Keratinocyte (primary cell): ENCODE measurements around the gene SOX18. TPM values are rescaled to one million over a fixed set of nuclear protein-coding genes. Genes with fewer than 3 reads are reported as not detected.

Experiments used
- DNase-seq: peaks from one replicate; pipeline ENCODE4 v3.0.0-alpha.2; 2011; ENCODE audit warnings: low read depth, missing footprints, low spot score
- FAIRE-seq: peaks from 2 replicates; lab custom pipeline; 2011; peaks lifted over from hg19 to GRCh38; lab: Jason Lieb, UNC
- H2AFZ ChIP-seq: 2 replicates; pipeline ENCODE4 v1.6.0; 2012; ENCODE audit warnings: low read length, control low read depth, inconsistent platforms; ENCODE audit not compliant: control insufficient read depth
- H3K27ac ChIP-seq: 2 replicates; pipeline ENCODE4 v1.5.1; 2011; ENCODE audit warnings: low read length; ENCODE audit not compliant: control insufficient read depth, insufficient read depth
- H3K27me3 ChIP-seq: 3 replicates; pipeline ENCODE4 v1.6.0; 2011; ENCODE audit warnings: low read length; ENCODE audit not compliant: control insufficient read depth, insufficient read depth; ENCODE audit errors: extremely low read depth
- H3K36me3 ChIP-seq, 2 experiments: 2 replicates in 1 of 2; 3 replicates in 1 of 2; pipeline ENCODE4 v1.5.1; 2011; ENCODE audit warnings: low read length in 2 of 2, mild to moderate bottlenecking in 1 of 2; ENCODE audit not compliant: control insufficient read depth in 2 of 2, insufficient read depth in 2 of 2; ENCODE audit errors: extremely low read depth in 1 of 2
- H3K4me1 ChIP-seq: 3 replicates; pipeline ENCODE4 v1.5.1; 2011; ENCODE audit warnings: low read length; ENCODE audit not compliant: control insufficient read depth, insufficient read depth; ENCODE audit errors: extremely low read depth
- H3K4me2 ChIP-seq: 3 replicates; pipeline ENCODE4 v1.6.0; 2011; ENCODE audit warnings: low read depth, low read length; ENCODE audit not compliant: control insufficient read depth, insufficient read depth; ENCODE audit errors: extremely low read depth
- H3K4me3 ChIP-seq, 3 experiments: fragments of 200-600 bp in 1 of 3; sonication (generic) in 1 of 3; 2 replicates in 2 of 3; 3 replicates in 1 of 3; pipeline ENCODE4 v1.5.1; 2011 to 2016; ENCODE audit warnings: low read length in 3 of 3, mild to moderate bottlenecking in 3 of 3, control low read depth in 2 of 3, inconsistent platforms in 1 of 3, low read depth in 1 of 3, mixed read lengths in 1 of 3, mixed run types in 1 of 3, moderate library complexity in 1 of 3; ENCODE audit not compliant: control insufficient read depth in 2 of 3, insufficient read depth in 2 of 3; ENCODE audit errors: extremely low read depth in 1 of 3
- H3K79me2 ChIP-seq: 2 replicates; pipeline ENCODE4 v1.6.0; 2012; ENCODE audit warnings: low read length; ENCODE audit not compliant: control insufficient read depth, insufficient read depth
- H3K9ac ChIP-seq: 3 replicates; pipeline ENCODE4 v1.6.0; 2011; ENCODE audit warnings: low read length; ENCODE audit not compliant: control insufficient read depth, insufficient read depth; ENCODE audit errors: extremely low read depth
- H3K9me1 ChIP-seq: 3 replicates; pipeline ENCODE4 v1.6.0; 2011; ENCODE audit warnings: low read length; ENCODE audit not compliant: control insufficient read depth, insufficient read depth; ENCODE audit errors: extremely low read depth
- H3K9me3 ChIP-seq: 2 replicates; pipeline ENCODE4 v1.5.1; 2012; ENCODE audit warnings: low read depth, low read length; ENCODE audit not compliant: control insufficient read depth
- H4K20me1 ChIP-seq: 3 replicates; pipeline ENCODE4 v1.6.0; 2011; ENCODE audit warnings: low read length; ENCODE audit not compliant: control insufficient read depth, insufficient read depth; ENCODE audit errors: extremely low read depth
- CTCF ChIP-seq, 3 experiments: IDR thresholded peaks in 1 of 3; conservative IDR thresholded peaks in 1 of 3; optimal IDR thresholded peaks in 1 of 3; 2 replicates in 2 of 3; 3 replicates in 1 of 3; pipeline versions ENCODE3 to v1.5.1; 2011; ENCODE audit warnings: low read length in 3 of 3, mild to moderate bottlenecking in 3 of 3, moderate library complexity in 2 of 3, control low read depth in 1 of 3, inconsistent platforms in 1 of 3; ENCODE audit not compliant: insufficient read depth in 2 of 3; ENCODE audit errors: extremely low read depth in 1 of 3
- EZH2 ChIP-seq: IDR thresholded peaks from one replicate; pipeline ENCODE4 v1.6.1; 2012; ENCODE audit warnings: inconsistent platforms, mild to moderate bottlenecking, low read length, moderate library complexity
- dilution Hi-C: fragments of 300-500 bp; cut with MboI; formaldehyde crosslinking; loops from one replicate; pipeline ENCODE4 v1.7.0; 2020; ENCODE audit warnings: low sequenced_read_pairs; ENCODE audit not compliant: extremely low pct_ligation_motif_present
- polyA plus RNA-seq, 5 experiments: library from polyadenylated mRNA; depleted of rRNA in 3 of 5; stranded (reverse) in 3 of 5; stranded (forward) in 1 of 5; unstranded in 1 of 5; fragments of >200 nt; gene quantifications; 1 replicate in 1 of 5; 2 replicates in 3 of 5; 3 replicates in 1 of 5; pipeline versions ENCODE4 v1.2.1 to v1.2.3, GENCODE V29; 2011 to 2012; ENCODE audit warnings: missing spikeins in 2 of 5, low read depth in 1 of 5, low replicate concordance in 1 of 5

The SOX18 gene
- polyA plus RNA-seq, 1 donor (not counting 4 experiments of a cell fraction or from before 2014, with no cell fraction given): not detected

- Histone ChIP-seq H3K79me2 (no peaks in the 10 kb centered on the region), H3K4me2 (no peak overlapping the region), H3K9me3 (no peaks in the 10 kb centered on the region), H2AFZ (no peak overlapping the region), H3K27ac (no peak overlapping the region), H3K9me1 (no peaks in the 10 kb centered on the region), H3K36me3 (no peaks in the 10 kb centered on the region), H3K27me3 (peaks cover 39% of the 10 kb centered on the region), H3K4me3 (no peak overlapping the region), H3K9ac (no peak overlapping the region), H4K20me1 (no peaks in the 10 kb centered on the region), H3K4me1 (peaks cover 17% of the 10 kb centered on the region)
- dilution Hi-C loops: no loop called here
- no peak for FAIRE-seq
- TF ChIP-seq EZH2: no peak
- no peak for TF ChIP-seq CTCF (optimal IDR thresholded peaks at IDR 0.05 in 1 of 3, IDR thresholded peaks at IDR 0.05 in 1 of 3, conservative IDR thresholded peaks at IDR 0.05 in 1 of 3; ENCODE audit: extremely low read depth in 1 of 3, insufficient read depth in 2 of 3, low read length in 3 of 3)
- no peak for DNase-seq
These were observed 8.2 kb downstream of the SOX18 start for GRCh38 chr20:64041040-64041780.

GRCh38 chr20:64040231-64041039, 9.0 kb downstream of the SOX18 start:
- Histone ChIP-seq H3K79me2 (no peaks in the 10 kb centered on the region), H3K9me3 (no peaks in the 10 kb centered on the region), H3K27ac (no peak overlapping the region), H3K27me3 (peaks cover 32% of the 10 kb centered on the region), H3K9me1 (no peaks in the 10 kb centered on the region), H3K9ac (no peak overlapping the region), H3K4me1 (peaks cover 17% of the 10 kb centered on the region), H2AFZ (no peak overlapping the region), H4K20me1 (no peaks in the 10 kb centered on the region), H3K4me2 (no peak overlapping the region), H3K36me3 (peaks cover 0 to under 1% of the 10 kb centered on the region in 2 experiments), H3K4me3 (no peak overlapping the region)
- DNase-seq: no peak
- FAIRE-seq: no peak
- dilution Hi-C loops: no loop called here
- TF ChIP-seq CTCF (optimal IDR thresholded peaks at IDR 0.05 in 1 of 3, IDR thresholded peaks at IDR 0.05 in 1 of 3, conservative IDR thresholded peaks at IDR 0.05 in 1 of 3; ENCODE audit: extremely low read depth in 1 of 3, insufficient read depth in 2 of 3, low read length in 3 of 3): no peak
- TF ChIP-seq EZH2: no peak
